Mesendoderm (in vitro differentiated cells): ENCODE data around the gene ALPG.
"Not testable (repeated sequence)": the region's sequence is repeated elsewhere in the genome, so short reads cannot be mapped to it uniquely, and the experiment has no call there.

Experiments used
- DNase-seq: peaks from one replicate; pipeline ENCODE4 v3.0.0; 2013
- H2AK5ac ChIP-seq: 2 replicates; pipeline ENCODE4 v1.6.1; 2013; ENCODE audit warnings: low read length, inconsistent platforms
- H2BK120ac ChIP-seq: 2 replicates; pipeline ENCODE4 v1.6.1; 2013; ENCODE audit warnings: low read depth, mild to moderate bottlenecking, low read length, moderate library complexity, mixed read lengths
- H2BK15ac ChIP-seq: replicated peaks from 2 replicates; pipeline ENCODE4 v1.6.1; 2013; ENCODE audit warnings: low read depth, mild to moderate bottlenecking, moderate library complexity
- H2BK5ac ChIP-seq: 2 replicates; pipeline ENCODE4 v1.6.1; 2013; ENCODE audit warnings: low read length, inconsistent platforms
- H3K18ac ChIP-seq: 2 replicates; pipeline ENCODE4 v1.6.1; 2013; ENCODE audit warnings: mild to moderate bottlenecking, low read length, mixed read lengths
- H3K23ac ChIP-seq: one replicate; pipeline ENCODE4 v1.6.1; 2013; ENCODE audit warnings: low read length
- H3K27ac ChIP-seq: 2 replicates; pipeline ENCODE4 v1.5.1; 2013; ENCODE audit warnings: low read depth, mild to moderate bottlenecking, inconsistent platforms, low read length, moderate library complexity
- H3K27me3 ChIP-seq: 2 replicates; pipeline ENCODE4 v1.6.1; 2013; ENCODE audit warnings: low read length, control low read depth, mild to moderate bottlenecking, inconsistent platforms; ENCODE audit not compliant: insufficient read depth, poor library complexity
- H3K36me3 ChIP-seq: 2 replicates; pipeline ENCODE4 v1.6.1; 2013; ENCODE audit warnings: low read length, inconsistent platforms; ENCODE audit not compliant: control insufficient read depth, insufficient read depth
- H3K4ac ChIP-seq: one replicate; pipeline ENCODE4 v1.6.1; 2013; ENCODE audit warnings: low read depth, mild to moderate bottlenecking, low read length, moderate library complexity
- H3K4me1 ChIP-seq: 2 replicates; pipeline ENCODE4 v1.6.1; 2013; ENCODE audit warnings: low read depth, low read length, inconsistent platforms; ENCODE audit not compliant: control insufficient read depth
- H3K4me2 ChIP-seq: 2 replicates; pipeline ENCODE4 v1.6.1; 2013; ENCODE audit warnings: low read length
- H3K4me3 ChIP-seq: 2 replicates; pipeline ENCODE4 v1.5.1; 2013; ENCODE audit warnings: mild to moderate bottlenecking, low read length
- H3K56ac ChIP-seq: one replicate; pipeline ENCODE4 v1.6.1; 2013; ENCODE audit warnings: low read length
- H3K79me1 ChIP-seq: 2 replicates; pipeline ENCODE4 v1.6.1; 2013; ENCODE audit warnings: low read length, inconsistent platforms
- H3K79me2 ChIP-seq: 2 replicates; pipeline ENCODE4 v1.6.1; 2013; ENCODE audit warnings: mild to moderate bottlenecking, low read length; ENCODE audit not compliant: control insufficient read depth, insufficient read depth
- H3K9ac ChIP-seq: 2 replicates; pipeline ENCODE4 v1.6.1; 2013; ENCODE audit warnings: low read length, inconsistent platforms
- H4K5ac ChIP-seq: one replicate; pipeline ENCODE4 v1.6.1; 2013; ENCODE audit warnings: low read length
- H4K8ac ChIP-seq: one replicate; pipeline ENCODE4 v1.6.1; 2013; ENCODE audit warnings: low read depth, mild to moderate bottlenecking, control low read depth, low read length, moderate library complexity
- WGBS: extraction: QIAGEN DNeasy Blood & Tissue Kit; methylation state at CpG from one replicate; pipeline ENCODE4 v1.1.7; 2013; ENCODE audit warnings: low lambda C conversion rate, missing lambda C conversion rate; ENCODE audit not compliant: insufficient coverage; ENCODE audit errors: extremely low coverage; 5-methylcytosine and 5-hydroxymethylcytosine counted together

ALPG gene

DNA sequence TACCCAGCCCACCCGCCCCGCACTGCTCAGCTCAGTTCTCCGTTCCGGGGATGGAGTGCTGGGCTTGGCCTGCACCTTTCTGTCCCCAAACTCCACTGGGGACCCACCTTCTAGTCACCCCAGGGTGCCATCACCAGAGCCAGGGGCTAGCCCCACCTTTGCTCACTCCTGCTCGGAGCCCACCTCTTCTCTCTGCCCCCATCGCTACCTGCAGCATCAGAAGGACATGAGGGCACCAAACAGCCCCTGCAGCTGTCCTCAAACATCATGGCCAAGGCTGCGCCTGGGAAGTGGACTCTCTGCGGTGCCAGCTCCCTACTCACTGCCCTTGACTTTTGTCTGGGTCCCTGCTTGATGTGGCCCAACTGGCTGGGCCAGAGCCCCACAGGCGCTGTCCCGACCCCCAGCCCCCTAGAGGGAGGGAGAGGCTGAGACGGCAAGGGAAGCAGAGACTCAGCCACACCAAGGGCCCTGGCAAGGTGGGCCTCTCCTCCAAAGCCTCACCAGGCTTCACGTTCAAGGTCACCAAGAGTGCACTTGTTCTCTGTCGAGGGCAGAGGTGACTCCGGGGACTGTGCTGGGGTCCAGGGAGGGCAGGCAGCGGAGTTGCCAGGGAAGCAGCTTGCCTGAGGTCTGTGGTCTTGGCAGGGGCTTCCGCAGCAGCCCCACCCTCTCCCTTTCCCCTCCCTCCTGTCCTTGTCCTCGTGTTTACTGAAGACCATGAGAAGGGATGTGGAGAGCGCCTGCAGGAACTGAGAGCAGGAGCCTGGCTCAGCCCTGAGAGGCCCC, 41.6 kb upstream of the ALPG start:
- H3K18ac ChIP-seq, H3K79me1 ChIP-seq, H3K4me1 ChIP-seq, H3K4me3 ChIP-seq, H3K4ac ChIP-seq, H3K4me2 ChIP-seq, H3K79me2 ChIP-seq, DNase-seq, H2BK120ac ChIP-seq, H3K27me3 ChIP-seq, H4K8ac ChIP-seq, H2BK15ac ChIP-seq, H4K5ac ChIP-seq, H2BK5ac ChIP-seq, H3K36me3 ChIP-seq, H3K23ac ChIP-seq, H3K9ac ChIP-seq, H3K27ac ChIP-seq, H3K56ac ChIP-seq, H2AK5ac ChIP-seq: not testable (repeated sequence)
- no CpG with 5 or more reads among the region's 18 CpGs for WGBS

DNA sequence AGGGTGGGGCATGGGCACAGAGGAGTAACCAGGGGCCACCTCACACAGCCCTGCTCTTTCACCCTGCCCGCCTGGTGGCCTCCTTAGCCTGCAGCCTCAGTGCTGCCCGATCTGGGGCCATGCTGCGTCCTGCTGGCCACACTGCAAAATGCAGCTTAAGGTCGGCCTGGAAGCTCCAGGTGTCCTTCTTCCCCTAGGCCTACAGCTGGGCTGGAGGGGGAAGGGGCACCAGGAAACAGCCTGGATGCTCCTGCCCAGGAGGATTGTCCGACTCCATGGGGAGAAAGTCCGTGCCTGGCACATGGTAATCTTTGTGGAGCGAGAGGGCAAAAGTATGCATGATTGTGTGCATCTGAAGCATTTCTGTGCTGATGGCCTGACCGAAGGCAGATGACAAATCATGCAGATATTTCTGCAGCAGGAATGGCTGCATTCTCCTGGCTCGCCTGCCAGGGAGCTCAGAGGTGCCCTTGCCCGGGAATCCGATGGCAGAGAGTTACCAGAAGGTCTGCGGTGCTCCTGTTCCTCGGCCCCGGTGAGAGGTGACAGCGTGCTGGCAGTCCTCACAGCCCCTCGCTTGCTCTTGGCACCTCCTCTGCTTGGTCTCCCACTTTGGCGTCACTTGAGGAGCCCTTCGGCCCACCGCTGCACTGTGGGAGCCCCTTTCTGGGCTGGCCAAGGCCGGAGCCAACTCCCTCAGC, 40.9 kb upstream of the ALPG start:
- DNase-seq: peak; percentile 80
- Histone ChIP-seq H3K79me2 (no peaks in the 10 kb centered on the region), H2AK5ac (no peak overlapping the region), H3K23ac (no peak overlapping the region), H3K27me3 (no peaks in the 10 kb centered on the region), H3K56ac (no peak overlapping the region), H2BK15ac (no peak overlapping the region), H4K8ac (no peak overlapping the region), H3K27ac (no peak overlapping the region), H3K4me2 (no peak overlapping the region), H4K5ac (no peak overlapping the region), H3K4ac (no peak overlapping the region), H3K18ac (no peak overlapping the region), H3K36me3 (no peaks in the 10 kb centered on the region), H3K4me3 (no peak overlapping the region), H2BK5ac (no peak overlapping the region), H3K4me1 (no peaks in the 10 kb centered on the region), H3K9ac (no peak overlapping the region), H3K79me1 (no peaks in the 10 kb centered on the region), H2BK120ac (no peak overlapping the region)
- WGBS: no CpG with 5 or more reads among the region's 20 CpGs

DNA sequence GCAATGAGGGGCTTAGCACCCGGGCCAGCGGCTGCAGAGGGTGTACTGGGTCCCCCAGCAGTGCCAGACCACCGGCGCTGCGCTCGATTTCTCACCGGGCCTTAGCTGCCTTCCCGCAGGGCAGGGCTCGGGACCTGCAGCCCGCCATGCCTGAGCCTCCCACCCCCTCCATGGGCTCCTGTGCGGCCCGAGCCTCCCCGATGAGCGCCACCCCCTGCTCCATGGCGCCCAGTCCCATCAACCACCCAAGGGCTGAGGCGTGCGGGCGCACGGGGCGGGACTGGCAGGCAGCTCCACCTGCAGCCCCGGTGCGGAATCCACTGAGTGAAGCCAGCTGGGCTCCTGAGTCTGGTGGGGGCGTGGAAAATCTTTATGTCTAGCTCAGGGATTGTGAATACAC, 40.2 kb upstream of the ALPG start:
- WGBS: no CpG with 5 or more reads among the region's 23 CpGs
- not testable (repeated sequence) for H4K5ac ChIP-seq, H3K79me1 ChIP-seq

DNA sequence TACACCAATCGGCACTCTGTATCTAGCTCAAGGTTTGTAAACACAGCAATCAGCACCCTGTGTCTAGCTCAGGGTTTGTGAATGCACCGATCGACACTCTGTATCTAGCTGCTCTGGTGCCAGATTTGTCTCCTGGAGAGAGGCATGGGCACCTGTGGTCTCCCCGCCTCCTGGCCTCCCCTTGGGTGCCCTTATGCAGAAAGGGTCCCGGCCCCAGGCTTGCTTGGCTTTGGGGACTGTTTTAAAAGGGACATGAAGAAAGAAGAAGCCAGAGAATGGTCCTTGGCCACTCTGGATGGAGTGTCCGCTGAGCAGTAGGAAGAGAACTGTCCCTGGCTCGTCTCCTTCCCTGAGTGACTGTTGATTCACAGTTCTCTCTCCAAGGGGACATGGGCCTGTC, 39.6 kb upstream of the ALPG start:
- Histone ChIP-seq H3K79me2 (no peaks in the 10 kb centered on the region), H3K79me1 (no peaks in the 10 kb centered on the region), H3K4me1 (no peaks in the 10 kb centered on the region), H3K4me2 (no peak overlapping the region), H2BK120ac (no peak overlapping the region), H3K18ac (no peak overlapping the region), H4K5ac (no peak overlapping the region), H2BK15ac (no peak overlapping the region), H3K27ac (no peak overlapping the region), H3K4me3 (no peak overlapping the region), H3K27me3 (no peaks in the 10 kb centered on the region), H2AK5ac (no peak overlapping the region), H3K23ac (no peak overlapping the region), H3K36me3 (no peaks in the 10 kb centered on the region), H4K8ac (no peak overlapping the region), H3K56ac (no peak overlapping the region), H2BK5ac (no peak overlapping the region), H3K4ac (no peak overlapping the region), H3K9ac (no peak overlapping the region)
- no peak for DNase-seq
- no CpG with 5 or more reads among the region's 7 CpGs for WGBS

More for the DNA sequence above, 40.2 kb upstream of the ALPG start:
- H3K18ac ChIP-seq, H2BK5ac ChIP-seq, H3K4me1 ChIP-seq, H3K56ac ChIP-seq, DNase-seq, H3K4me3 ChIP-seq, H3K4me2 ChIP-seq, H2AK5ac ChIP-seq, H3K36me3 ChIP-seq, H2BK120ac ChIP-seq, H4K8ac ChIP-seq, H2BK15ac ChIP-seq, H3K79me2 ChIP-seq, H3K9ac ChIP-seq, H3K27ac ChIP-seq, H3K27me3 ChIP-seq, H3K4ac ChIP-seq, H3K23ac ChIP-seq: not testable (repeated sequence)

DNA sequence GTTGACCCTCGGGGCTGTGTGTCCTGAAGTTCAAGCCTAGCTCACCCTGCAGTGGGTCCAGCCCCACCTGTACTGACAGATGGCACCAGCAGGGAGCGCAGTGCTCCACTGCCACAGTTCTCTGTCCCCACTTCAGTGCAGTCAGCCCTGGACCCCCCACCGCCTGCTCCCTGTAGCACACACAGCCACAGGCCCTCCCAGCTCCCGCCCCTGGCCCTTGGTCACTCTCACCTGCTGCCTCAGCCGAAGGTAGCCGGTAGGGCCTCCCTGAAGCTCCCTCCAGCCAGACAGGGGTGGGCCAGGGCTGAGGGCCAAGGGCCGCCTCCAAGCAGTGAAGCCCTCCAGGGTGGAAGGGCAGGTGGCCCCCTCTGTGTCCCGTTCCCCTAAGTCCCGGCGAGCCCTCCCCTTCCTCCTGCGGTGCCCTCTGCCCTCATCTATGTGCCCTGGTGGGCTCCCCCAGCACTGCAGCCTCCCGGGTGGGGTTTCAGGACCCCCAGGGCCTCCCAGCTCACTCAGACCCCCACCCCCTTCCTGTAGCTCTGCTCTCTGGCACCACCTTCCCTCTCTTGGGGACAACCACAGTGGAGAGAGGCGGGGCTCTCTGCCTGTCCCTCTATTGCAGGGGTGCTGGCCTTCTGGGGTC, 38.9 kb upstream of the ALPG start:
- Histone ChIP-seq H3K23ac (no peak overlapping the region), H3K9ac (no peak overlapping the region), H3K36me3 (no peaks in the 10 kb centered on the region), H3K4me2 (no peak overlapping the region), H4K5ac (no peak overlapping the region), H3K27ac (no peak overlapping the region), H3K79me2 (no peaks in the 10 kb centered on the region), H4K8ac (no peak overlapping the region), H2BK120ac (no peak overlapping the region), H3K27me3 (no peaks in the 10 kb centered on the region), H3K4me1 (no peaks in the 10 kb centered on the region), H2AK5ac (no peak overlapping the region), H2BK15ac (no peak overlapping the region), H3K56ac (no peak overlapping the region), H3K18ac (no peak overlapping the region), H3K4ac (no peak overlapping the region), H3K79me1 (no peaks in the 10 kb centered on the region), H3K4me3 (no peak overlapping the region), H2BK5ac (no peak overlapping the region)
- WGBS: no CpG with 5 or more reads among the region's 13 CpGs
- DNase-seq: peak; percentile 58
